A673 (cell line): ENCODE data around the gene PPFIA2. TPM values are rescaled to one million over a fixed set of nuclear protein-coding genes. Genes with fewer than 3 reads are reported as not detected.

Source experiments
- BruUV-seq: library from RNA; stranded (reverse); fragments of 400-500 nt; replicated peaks from 2 replicates; lab custom pipeline; 2021; lab: Mats Ljungman, UMichigan
- CTCF ChIA-PET: fragments of 300-600 bp; sonication (Branson Sonifier 250); formaldehyde crosslinking; loops from one replicate; lab custom pipeline; 2022; ENCODE audit warnings: antibody characterized with exemption; lab: Charles Lee
- POLR2A ChIA-PET: fragments of 300-600 bp; sonication (Branson Sonifier 250); formaldehyde crosslinking; loops from one replicate; lab custom pipeline; 2022; ENCODE audit warnings: antibody characterized with exemption; ENCODE audit not compliant: low non-redundant PET; lab: Charles Lee
- DNase-seq: peaks from one replicate; pipeline ENCODE4 v3.0.0-alpha.2; 2015; ENCODE audit warnings: low spot score
- H3K27ac ChIP-seq: fragments of 200-600 bp; sonication (generic); 2 replicates; pipeline ENCODE4 v1.5.1; 2016; ENCODE audit warnings: mixed run types, low read depth, mild to moderate bottlenecking, mixed read lengths, antibody characterized with exemption, low read length; ENCODE audit not compliant: poor library complexity, severe bottlenecking
- H3K27me3 ChIP-seq: fragments of 200-600 bp; sonication (generic); replicated peaks from 2 replicates; pipeline ENCODE4 v1.6.1; 2017; ENCODE audit warnings: mixed run types, low read depth, mild to moderate bottlenecking, mixed read lengths, antibody characterized with exemption, low read length; ENCODE audit not compliant: insufficient read depth, poor library complexity
- H3K36me3 ChIP-seq: fragments of 200-600 bp; sonication (generic); 2 replicates; pipeline ENCODE4 v1.6.1; 2016; ENCODE audit warnings: mixed run types, mild to moderate bottlenecking, mixed read lengths, antibody characterized with exemption, low read length; ENCODE audit not compliant: insufficient read depth, poor library complexity, severe bottlenecking
- H3K4me1 ChIP-seq: fragments of 200-600 bp; sonication (generic); 2 replicates; pipeline ENCODE4 v1.6.1; 2017; ENCODE audit warnings: mixed run types, mild to moderate bottlenecking, mixed read lengths, antibody characterized with exemption, low read length; ENCODE audit not compliant: insufficient read depth, poor library complexity, severe bottlenecking
- H3K4me3 ChIP-seq: fragments of 200-600 bp; sonication (generic); 2 replicates; pipeline ENCODE4 v1.5.1; 2016; ENCODE audit warnings: low read depth, mixed run types, mild to moderate bottlenecking, mixed read lengths, low read length; ENCODE audit not compliant: poor library complexity, severe bottlenecking
- H3K9me3 ChIP-seq: fragments of 200-600 bp; sonication (generic); 2 replicates; pipeline ENCODE4 v1.6.1; 2016; ENCODE audit warnings: mixed run types, low read depth, mild to moderate bottlenecking, mixed read lengths, antibody characterized with exemption, low read length; ENCODE audit not compliant: poor library complexity, severe bottlenecking
- CTCF ChIP-seq: fragments of 300-800, 200-600 bp; sonication (generic); conservative IDR thresholded peaks from 2 replicates; pipeline ENCODE4 v1.5.1; 2017; ENCODE audit warnings: low read depth, mild to moderate bottlenecking, antibody characterized with exemption, low read length, moderate library complexity, mixed read lengths
- EZH2 ChIP-seq: fragments of 200-600 bp; sonication (generic); IDR thresholded peaks from 2 replicates; pipeline ENCODE4 v1.6.1; 2017; ENCODE audit warnings: borderline replicate concordance, low read depth, mild to moderate bottlenecking, mixed read lengths, antibody characterized with exemption, low read length; ENCODE audit not compliant: poor library complexity, severe bottlenecking
- intact Hi-C: fragments of 100-400 bp; cut with micrococcal nuclease; formaldehyde crosslinking; loops from one replicate; pipeline ENCODE4 v1.10.0; 2022; ENCODE audit not compliant: unreplicated experiment
- total RNA-seq: library from RNA; stranded (reverse); gene quantifications from 2 replicates; pipeline ENCODE4 v1.2.3, GENCODE V29; 2021

The PPFIA2 gene
- total RNA-seq, 1 experiment from 2014 or later, result 0.52 TPM

GRCh38 chr12:81502912-81503695 lies 256.0 kb downstream of the PPFIA2 start:
- Histone ChIP-seq H3K4me3 (no peak overlapping the region), H3K36me3 (no peaks in the 10 kb centered on the region), H3K4me1 (no peaks in the 10 kb centered on the region), H3K27ac (no peak overlapping the region), H3K27me3 (no peaks in the 10 kb centered on the region), H3K9me3 (no peaks in the 10 kb centered on the region)
- ChIA-PET POLR2A (interaction anchor here (0.7 kb wide), 1 partner anchor 35 kb away, joined by 13 read pairs; no protein-coding TSS in a partner anchor), CTCF (no interaction called here)
- TF ChIP-seq EZH2, result no peak
- TF ChIP-seq CTCF, result no peak
- no peak for DNase-seq
- intact Hi-C loops, result no loop called here
- BruUV-seq, result no TSS peak

GRCh38 chr12:81500788-81501187 lies 258.4 kb downstream of the PPFIA2 start:
- Histone ChIP-seq H3K9me3 (no peaks in the 10 kb centered on the region), H3K4me1 (no peaks in the 10 kb centered on the region), H3K27me3 (no peaks in the 10 kb centered on the region), H3K36me3 (no peaks in the 10 kb centered on the region), H3K4me3 (no peak overlapping the region), H3K27ac (no peak overlapping the region)
- BruUV-seq, result no TSS peak
- TF ChIP-seq EZH2 (no peak), CTCF (no peak)
- intact Hi-C loops, result no loop called here
- DNase-seq, result no peak
- ChIA-PET CTCF (no interaction called here), POLR2A (no interaction called here)

- intact Hi-C loops, result no loop called here
- H3K4me3 ChIP-seq, result no peak overlapping the region
- H3K9me3 ChIP-seq, result no peaks in the 10 kb centered on the region
- no peaks in the 10 kb centered on the region for H3K36me3 ChIP-seq
- no peak for TF ChIP-seq CTCF
- no peak for TF ChIP-seq EZH2
- ChIA-PET CTCF (no interaction called here), POLR2A (no interaction called here)
- H3K27ac ChIP-seq, result no peak overlapping the region
- no peak for DNase-seq
- no peaks in the 10 kb centered on the region for H3K4me1 ChIP-seq
- no peaks in the 10 kb centered on the region for H3K27me3 ChIP-seq
- no TSS peak for BruUV-seq
Observed at GRCh38 chr12:81499809-81500208, 259.3 kb downstream of the PPFIA2 start.
